Measurements from ENCODE around the gene VAV1.

Gene VAV1

GRCh38 chr19:6772028-6772865, at the start of gene VAV1:
Gene VAV1 (plus strand): TSS chr19:6772708. CDS start chr19:6772808, 100 bp downstream.
- DNase-seq = no peak

- DNase-seq = no peak
Observed at GRCh38 chr19:6723108-6723618, 49.3 kb upstream of the VAV1 start.

GRCh38 chr19:6723738-6724137, 48.8 kb upstream of the VAV1 start:
- DNase-seq = no peak

- DNase-seq = no peak
Observed at GRCh38 chr19:6724631-6725492, 47.6 kb upstream of the VAV1 start.

GRCh38 chr19:6725513-6726231, 46.8 kb upstream of the VAV1 start:
- no peak for DNase-seq

GRCh38 chr19:6728346-6728745, 44.2 kb upstream of the VAV1 start:
- DNase-seq = no peak

- DNase-seq = no peak
Observed at GRCh38 chr19:6729573-6730152, 42.8 kb upstream of the VAV1 start.

GRCh38 chr19:6730153-6730804, 42.2 kb upstream of the VAV1 start:
- no peak for DNase-seq

- no peak for DNase-seq
Observed at GRCh38 chr19:6730941-6731670, 41.4 kb upstream of the VAV1 start.

- no peak for DNase-seq
Observed at GRCh38 chr19:6731822-6732221, 40.7 kb upstream of the VAV1 start.

GRCh38 chr19:6732803-6733337, 39.6 kb upstream of the VAV1 start:
- DNase-seq = no peak

GRCh38 chr19:6733338-6734095, 39.0 kb upstream of the VAV1 start:
- DNase-seq = peak; percentile 76

- no peak for DNase-seq
Observed at GRCh38 chr19:6734096-6734696, 38.3 kb upstream of the VAV1 start.

GRCh38 chr19:6735181-6735911, 37.2 kb upstream of the VAV1 start:
- DNase-seq = no peak

GRCh38 chr19:6736169-6736916, 36.2 kb upstream of the VAV1 start:
- no peak for DNase-seq

GRCh38 chr19:6736917-6737283, 35.6 kb upstream of the VAV1 start:
- no peak for DNase-seq

GRCh38 chr19:6737284-6737872, 35.1 kb upstream of the VAV1 start, which contains the start of gene GPR108:
Gene GPR108 (minus strand): TSS chr19:6737580. CDS start chr19:6737576, 4 bp downstream.
- peak; percentile 94 for DNase-seq
